ENCODE measurements around the gene RHBDL3.
A peak's percentile ranks its signal among the peaks of the same experiment; 100 is the strongest.

RHBDL3 gene

DNA sequence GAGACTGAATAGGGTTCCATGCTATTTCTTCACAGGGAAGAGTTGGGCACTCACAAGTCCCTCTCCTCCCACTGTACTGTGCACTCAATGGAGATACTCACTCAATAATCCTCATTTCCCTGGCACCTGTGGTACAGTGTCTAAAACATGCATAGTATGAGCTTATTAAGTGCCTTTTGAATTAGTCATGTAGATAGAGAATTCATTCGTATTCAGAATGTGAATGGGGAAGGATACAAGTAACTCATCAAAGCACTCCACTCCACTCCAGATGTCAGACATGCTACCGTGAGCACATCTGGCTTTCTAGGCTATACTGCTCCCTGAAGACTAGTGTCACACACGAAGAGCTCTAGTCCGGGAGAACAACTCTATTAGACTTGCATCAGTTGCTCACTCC lies 70.1 kb downstream of the RHBDL3 start:
- Histone ChIP-seq H3K79me2 (ENCODE audit: control insufficient read depth, insufficient read depth, low read length, poor library complexity) (no peaks in the 10 kb centered on the region), H3K79me1 (ENCODE audit: low read length) (no peaks in the 10 kb centered on the region), H3K14ac (ENCODE audit: low read length) (no peak overlapping the region), H2AFZ (ENCODE audit: insufficient read depth, low read length, poor library complexity) (no peak overlapping the region), H3K9me3 (ENCODE audit: insufficient read depth, low read depth, low read length) (peaks cover 1% of the 10 kb centered on the region), H2AK5ac (ENCODE audit: low read length) (no peak overlapping the region), H4K91ac (ENCODE audit: low read depth, low read length) (no peak overlapping the region), H2BK120ac (ENCODE audit: insufficient read depth, low read length, poor library complexity) (no peak overlapping the region), H3K27ac (ENCODE audit: low read depth, low read length) (no peak overlapping the region), H3K18ac (ENCODE audit: low read length) (no peak overlapping the region), H4K8ac (ENCODE audit: low read depth, low read length) (no peak overlapping the region), H3K4ac (ENCODE audit: low read depth, low read length) (no peak overlapping the region), H3K4me1 (ENCODE audit: control insufficient read depth in 1 of 2, insufficient read depth in 2 of 2, low read length in 2 of 2) (no peaks in the 10 kb centered on the region), H3K23ac (ENCODE audit: low read length) (no peak overlapping the region), H3K9ac (ENCODE audit: low read length) (no peak overlapping the region), H3K27me3 (ENCODE audit: insufficient read depth, low read length) (no peaks in the 10 kb centered on the region), H3K4me2 (ENCODE audit: low read length) (no peak overlapping the region), H4K12ac (ENCODE audit: low read depth, low read length) (no peak overlapping the region), H3K36me3 (ENCODE audit: control insufficient read depth in 1 of 2, insufficient read depth in 2 of 2, low read length in 2 of 2) (peaks cover 14 to 17% of the 10 kb centered on the region in 2 experiments), H3K4me3 (ENCODE audit: low read depth, low read length) (no peak overlapping the region), H2BK12ac (ENCODE audit: low read length) (no peak overlapping the region), H2BK5ac (ENCODE audit: low read depth, low read length, poor library complexity) (no peak overlapping the region)
- no CpG with 5 or more reads among the region's 4 CpGs for WGBS (ENCODE audit: extremely low coverage, insufficient coverage, insufficient read length)
- no peak for DNase-seq

- H4K8ac ChIP-seq (ENCODE audit: low read depth, low read length), result peak overlapping the region; percentile 94
- peak overlapping the region; percentile 78 for H3K9ac ChIP-seq (ENCODE audit: low read length)
- peak overlapping the region; percentile 91 for H3K14ac ChIP-seq (ENCODE audit: low read length)
- H3K9me3 ChIP-seq (ENCODE audit: insufficient read depth, low read depth, low read length), result no peaks in the 10 kb centered on the region
- H3K23ac ChIP-seq (ENCODE audit: low read length), result no peak overlapping the region
- H3K27ac ChIP-seq (ENCODE audit: low read depth, low read length), result no peak overlapping the region
- peak overlapping the region; percentile 80 for H3K4me3 ChIP-seq (ENCODE audit: low read depth, low read length)
- H4K91ac ChIP-seq (ENCODE audit: low read depth, low read length), result peak overlapping the region; percentile 65
- peaks cover 2% of the 10 kb centered on the region for H3K79me2 ChIP-seq (ENCODE audit: control insufficient read depth, insufficient read depth, low read length, poor library complexity)
- peak in 1 of 2 donors; percentile 37 for DNase-seq
- H2BK5ac ChIP-seq (ENCODE audit: low read depth, low read length, poor library complexity), result no peak overlapping the region
- H3K4ac ChIP-seq (ENCODE audit: low read depth, low read length), result peak overlapping the region; percentile 44
- H2BK120ac ChIP-seq (ENCODE audit: insufficient read depth, low read length, poor library complexity), result no peak overlapping the region
- no peak overlapping the region for H2AK5ac ChIP-seq (ENCODE audit: low read length)
- H3K27me3 ChIP-seq (ENCODE audit: insufficient read depth, low read length), result no peaks in the 10 kb centered on the region
- no peak overlapping the region for H2BK12ac ChIP-seq (ENCODE audit: low read length)
- H3K36me3 ChIP-seq (ENCODE audit: control insufficient read depth in 1 of 2, insufficient read depth in 2 of 2, low read length in 2 of 2), result peaks cover 3 to 8% of the 10 kb centered on the region in 2 experiments
- H3K79me1 ChIP-seq (ENCODE audit: low read length), result peaks cover 2% of the 10 kb centered on the region
- H3K18ac ChIP-seq (ENCODE audit: low read length), result peak overlapping the region; percentile 80
- H2AFZ ChIP-seq (ENCODE audit: insufficient read depth, low read length, poor library complexity), result peak overlapping the region; percentile 80
- H3K4me1 ChIP-seq (ENCODE audit: control insufficient read depth in 1 of 2, insufficient read depth in 2 of 2, low read length in 2 of 2), result peaks cover 3 to 8% of the 10 kb centered on the region in 2 experiments
- H3K4me2 ChIP-seq (ENCODE audit: low read length), result peak overlapping the region; percentile 82
- peak overlapping the region; percentile 72 for H4K12ac ChIP-seq (ENCODE audit: low read depth, low read length)
- WGBS (ENCODE audit: extremely low coverage, insufficient coverage, insufficient read length), result no CpG with 5 or more reads among the region's 13 CpGs
Observed at GRCh38 chr17:32341141-32341856, 75.7 kb downstream of the RHBDL3 start.

DNA sequence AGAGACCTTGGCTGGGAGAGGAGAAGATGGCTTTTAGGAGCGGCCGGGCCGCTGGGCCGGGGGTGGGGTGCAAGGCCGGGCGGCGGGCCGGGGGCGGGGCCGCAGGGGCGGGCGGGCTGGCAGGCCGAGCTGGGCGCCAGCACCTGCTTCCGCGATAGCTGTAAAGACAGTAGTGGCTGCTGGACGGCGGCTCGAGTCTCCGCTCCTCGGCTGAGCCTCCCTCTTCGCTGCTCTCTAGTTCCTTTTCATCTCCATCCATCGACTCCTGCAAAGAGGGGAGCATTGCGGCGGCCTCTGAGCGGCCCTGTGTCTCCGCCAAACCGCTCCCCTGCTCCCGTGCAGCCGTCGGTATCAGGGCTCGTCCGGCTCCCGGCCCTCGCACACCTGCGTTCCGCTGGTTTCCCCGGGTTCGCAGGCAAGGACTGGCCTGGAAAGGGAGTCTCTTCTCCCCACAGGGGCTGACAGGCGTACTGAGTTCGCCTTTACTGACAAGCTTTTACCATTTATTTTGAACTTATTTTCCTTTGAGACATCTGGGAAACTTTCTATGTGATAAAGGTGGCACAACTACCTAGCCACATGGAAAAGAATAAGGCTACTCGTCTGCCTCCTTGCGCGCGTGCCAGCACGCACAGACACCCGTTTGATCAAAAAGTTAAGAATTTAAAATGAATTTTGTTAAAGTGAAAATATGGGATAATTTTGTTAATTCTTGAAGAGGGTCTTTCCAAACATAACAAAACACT lies 76.4 kb downstream of the RHBDL3 start, which contains the start of gene C17orf75:
Gene C17orf75 (minus strand): TSS at position 317 of the 746 bp plus-strand sequence. CDS start 34 bp downstream, at position 283.
- Histone ChIP-seq H3K14ac (ENCODE audit: low read length) (peak within 1 kb of the TSS; percentile 91), H3K79me2 (ENCODE audit: control insufficient read depth, insufficient read depth, low read length, poor library complexity) (peaks cover 2% of the 10 kb centered on the region), H3K27me3 (ENCODE audit: insufficient read depth, low read length) (no peaks in the 10 kb centered on the region), H2BK12ac (ENCODE audit: low read length) (no peak within 1 kb of the TSS), H2BK5ac (ENCODE audit: low read depth, low read length, poor library complexity) (no peak within 1 kb of the TSS), H2BK120ac (ENCODE audit: insufficient read depth, low read length, poor library complexity) (peak within 1 kb of the TSS; percentile 18), H3K4ac (ENCODE audit: low read depth, low read length) (peak within 1 kb of the TSS; percentile 44), H3K27ac (ENCODE audit: low read depth, low read length) (peak within 1 kb of the TSS; percentile 13), H3K18ac (ENCODE audit: low read length) (peak within 1 kb of the TSS; percentile 80), H3K9ac (ENCODE audit: low read length) (peak within 1 kb of the TSS; percentile 78), H2AFZ (ENCODE audit: insufficient read depth, low read length, poor library complexity) (peak within 1 kb of the TSS; percentile 80), H3K4me2 (ENCODE audit: low read length) (peak within 1 kb of the TSS; percentile 82), H4K8ac (ENCODE audit: low read depth, low read length) (peak within 1 kb of the TSS; percentile 94), H3K23ac (ENCODE audit: low read length) (no peak within 1 kb of the TSS), H3K4me3 (ENCODE audit: low read depth, low read length) (peak within 1 kb of the TSS; percentile 80), H3K9me3 (ENCODE audit: insufficient read depth, low read depth, low read length) (no peaks in the 10 kb centered on the region), H2AK5ac (ENCODE audit: low read length) (no peak within 1 kb of the TSS), H3K36me3 (ENCODE audit: control insufficient read depth in 1 of 2, insufficient read depth in 2 of 2, low read length in 2 of 2) (peaks cover 3% of the 10 kb centered on the region in 2 experiments), H4K12ac (ENCODE audit: low read depth, low read length) (peak within 1 kb of the TSS; percentile 83), H4K91ac (ENCODE audit: low read depth, low read length) (peak within 1 kb of the TSS; percentile 70), H3K4me1 (ENCODE audit: control insufficient read depth in 1 of 2, insufficient read depth in 2 of 2, low read length in 2 of 2) (peaks cover 3 to 8% of the 10 kb centered on the region in 2 experiments), H3K79me1 (ENCODE audit: low read length) (peaks cover 2% of the 10 kb centered on the region)
- no CpG with 5 or more reads among the region's 47 CpGs for WGBS (ENCODE audit: extremely low coverage, insufficient coverage, insufficient read length)
- DNase-seq, result peak; percentile 17 to 53

DNA sequence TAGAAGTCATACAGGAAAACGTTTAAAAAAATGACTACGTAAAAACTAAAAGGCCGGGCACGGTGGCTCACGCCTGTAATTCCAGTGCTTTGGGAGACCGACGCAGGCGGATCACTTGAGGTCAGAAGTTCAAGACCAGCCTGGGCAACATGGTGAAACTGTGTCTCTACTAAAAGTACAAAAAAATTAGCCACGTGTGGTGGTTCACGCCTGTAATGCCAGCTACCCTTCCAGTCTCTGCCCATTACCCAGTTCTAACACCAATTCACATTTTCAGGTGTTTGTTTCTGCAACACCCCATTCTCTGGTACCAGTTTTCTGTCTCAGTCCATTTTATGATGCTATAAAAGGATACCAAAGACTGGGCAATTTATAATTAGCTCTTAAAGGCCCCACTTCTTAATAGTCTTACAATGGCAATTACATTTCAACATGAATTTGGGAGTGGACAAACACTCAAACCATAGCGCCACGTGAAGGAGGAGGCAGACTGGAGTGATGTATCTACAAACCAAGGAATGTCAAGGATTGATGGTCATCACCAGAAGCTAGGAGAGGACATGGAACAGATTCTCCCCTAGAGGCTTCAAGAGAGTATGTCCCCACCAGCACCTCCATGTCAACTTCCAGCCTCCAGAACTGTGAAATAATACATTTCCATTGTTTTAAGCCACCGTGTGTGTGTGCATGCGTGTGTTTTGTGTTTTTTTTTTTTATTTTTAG lies 77.1 kb downstream of the RHBDL3 start:
- no peak overlapping the region for H3K4ac ChIP-seq (ENCODE audit: low read depth, low read length)
- H4K8ac ChIP-seq (ENCODE audit: low read depth, low read length), result no peak overlapping the region
- H3K4me1 ChIP-seq (ENCODE audit: control insufficient read depth in 1 of 2, insufficient read depth in 2 of 2, low read length in 2 of 2), result peaks cover 3 to 8% of the 10 kb centered on the region in 2 experiments
- no peak overlapping the region for H2BK5ac ChIP-seq (ENCODE audit: low read depth, low read length, poor library complexity)
- H4K12ac ChIP-seq (ENCODE audit: low read depth, low read length), result no peak overlapping the region
- H3K14ac ChIP-seq (ENCODE audit: low read length), result no peak overlapping the region
- H4K91ac ChIP-seq (ENCODE audit: low read depth, low read length), result no peak overlapping the region
- peaks cover 0 to 3% of the 10 kb centered on the region in 2 experiments for H3K36me3 ChIP-seq (ENCODE audit: control insufficient read depth in 1 of 2, insufficient read depth in 2 of 2, low read length in 2 of 2)
- no peak overlapping the region for H2BK120ac ChIP-seq (ENCODE audit: insufficient read depth, low read length, poor library complexity)
- WGBS (ENCODE audit: extremely low coverage, insufficient coverage, insufficient read length), result no CpG with 5 or more reads among the region's 14 CpGs
- H3K9me3 ChIP-seq (ENCODE audit: insufficient read depth, low read depth, low read length), result no peaks in the 10 kb centered on the region
- H3K79me2 ChIP-seq (ENCODE audit: control insufficient read depth, insufficient read depth, low read length, poor library complexity), result peaks cover 2% of the 10 kb centered on the region
- no peak overlapping the region for H3K18ac ChIP-seq (ENCODE audit: low read length)
- no peak overlapping the region for H3K4me2 ChIP-seq (ENCODE audit: low read length)
- no peak overlapping the region for H3K23ac ChIP-seq (ENCODE audit: low read length)
- no peak overlapping the region for H3K4me3 ChIP-seq (ENCODE audit: low read depth, low read length)
- H3K27ac ChIP-seq (ENCODE audit: low read depth, low read length), result no peak overlapping the region
- no peak overlapping the region for H3K9ac ChIP-seq (ENCODE audit: low read length)
- H2AK5ac ChIP-seq (ENCODE audit: low read length), result no peak overlapping the region
- H2AFZ ChIP-seq (ENCODE audit: insufficient read depth, low read length, poor library complexity), result peak overlapping the region; percentile 66
- DNase-seq, result no peak
- H2BK12ac ChIP-seq (ENCODE audit: low read length), result no peak overlapping the region
- H3K27me3 ChIP-seq (ENCODE audit: insufficient read depth, low read length), result no peaks in the 10 kb centered on the region
- peaks cover 2% of the 10 kb centered on the region for H3K79me1 ChIP-seq (ENCODE audit: low read length)

Measured in trophoblast cell (in vitro differentiated cells and primary cell).